HepG2 (cell line): ENCODE results near the gene ATP6V1G3. TPM values are rescaled to one million over a fixed set of nuclear protein-coding genes. Genes with fewer than 3 reads are reported as not detected.

Source experiments
- ATAC-seq: fragments of 200-7000 bp; cut with Tn5 transposase; 3 replicates; pipeline ENCODE4 v1.9.1; 2020; ENCODE audit warnings: mild to moderate bottlenecking, moderate library complexity
- BruUV-seq: library from RNA; stranded (reverse); fragments of 400-500 nt; replicated peaks from 2 replicates; lab custom pipeline; 2021; lab: Mats Ljungman, UMichigan
- CTCF ChIA-PET: fragments of 300-600 bp; formaldehyde crosslinking; extraction: SDS; loops from one replicate; lab custom pipeline; 2021; ENCODE audit warnings: low total read pairs, inconsistent platforms, low intra/inter-chr PET ratio; lab: Yijun Ruan, JAX
- POLR2A ChIA-PET: fragments of 350-600 bp; sonication (Branson Sonifier 250); formaldehyde crosslinking; loops from one replicate; lab custom pipeline; 2020; ENCODE audit warnings: antibody characterized with exemption, inconsistent platforms; lab: Yijun Ruan, JAX
- DNase-seq: peaks from one replicate; pipeline ENCODE4 v3.0.0-alpha.2; 2015; ENCODE audit warnings: low spot score
- FAIRE-seq: peaks from 3 replicates; lab custom pipeline; 2011; peaks lifted over from hg19 to GRCh38; lab: Jason Lieb, UNC
- H2AFZ ChIP-seq: one replicate; pipeline ENCODE4 v1.6.1; 2011; ENCODE audit warnings: low read length, inconsistent platforms
- H3K27ac ChIP-seq: fragments of 300-600 bp; 3 replicates; pipeline ENCODE4 v1.8.0; 2011; ENCODE audit warnings: mixed run types, mild to moderate bottlenecking, mixed read lengths, low read length, inconsistent platforms; ENCODE audit not compliant: insufficient read depth; ENCODE audit errors: extremely low read length
- H3K27me3 ChIP-seq, 2 experiments: fragments of 200-600 bp in 1 of 2; 2 replicates in 1 of 2; 3 replicates in 1 of 2; pipeline versions ENCODE4 v1.6.0 to v1.8.0; 2011; ENCODE audit warnings: low read length in 2 of 2, mild to moderate bottlenecking in 2 of 2, moderate library complexity in 2 of 2, inconsistent platforms in 1 of 2; ENCODE audit not compliant: insufficient read depth in 2 of 2, control insufficient read depth in 1 of 2
- H3K36me3 ChIP-seq, 2 experiments: fragments of 200-600 bp in 1 of 2; replicated peaks in 1 of 2; 2 replicates in 1 of 2; 3 replicates in 1 of 2; pipeline versions ENCODE4 v1.5.1 to v1.8.0; 2011; ENCODE audit warnings: low read length in 2 of 2, inconsistent platforms in 1 of 2; ENCODE audit not compliant: insufficient read depth in 2 of 2, control insufficient read depth in 1 of 2
- H3K4me1 ChIP-seq: 2 replicates; pipeline ENCODE4 v1.5.1; 2012; ENCODE audit warnings: low read length, inconsistent platforms; ENCODE audit not compliant: insufficient read depth
- H3K4me2 ChIP-seq: 2 replicates; pipeline ENCODE4 v1.6.0; 2011; ENCODE audit warnings: low read depth, low read length, inconsistent platforms
- H3K4me3 ChIP-seq, 3 experiments: fragments of 200-600 bp in 1 of 3; sonication (generic), shearing (Covaris generic) in 1 of 3; replicated peaks in 1 of 3; 2 replicates each; pipeline ENCODE4 v1.5.1; 2011 to 2016; ENCODE audit warnings: low read length in 3 of 3, inconsistent platforms in 2 of 3, low read depth in 2 of 3, mild to moderate bottlenecking in 2 of 3, control low read depth in 1 of 3, mixed read lengths in 1 of 3; ENCODE audit not compliant: insufficient read depth in 1 of 3
- H3K79me2 ChIP-seq: one replicate; pipeline ENCODE4 v1.6.1; 2011; ENCODE audit warnings: low read length, inconsistent platforms; ENCODE audit not compliant: insufficient read depth
- H3K9ac ChIP-seq: 2 replicates; pipeline ENCODE4 v1.6.0; 2011; ENCODE audit warnings: mild to moderate bottlenecking, low read depth, low read length, inconsistent platforms; ENCODE audit not compliant: insufficient read depth
- H3K9me3 ChIP-seq: 2 replicates; pipeline ENCODE4 v1.5.1; 2012; ENCODE audit warnings: mild to moderate bottlenecking, low read length
- H4K20me1 ChIP-seq: 2 replicates; pipeline ENCODE4 v1.6.0; 2011; ENCODE audit warnings: inconsistent platforms, mild to moderate bottlenecking, low read length, moderate library complexity; ENCODE audit not compliant: insufficient read depth
- MXD4 ChIP-seq: IDR thresholded peaks from 2 replicates; pipeline ENCODE4 v1.6.1; 2016; ENCODE audit warnings: mild to moderate bottlenecking, missing biosample characterization, missing genetic modification reagents
- ZMYM4 ChIP-seq: sonication (generic); formaldehyde crosslinking; IDR thresholded peaks from 2 replicates; pipeline ENCODE4 v1.8.1; 2023; ENCODE audit warnings: mild to moderate bottlenecking, missing genetic modification reagents
- ZNF530 ChIP-seq: sonication (generic); formaldehyde crosslinking; IDR thresholded peaks from 2 replicates; pipeline ENCODE4 v1.5.0; 2020; ENCODE audit warnings: low read depth, mild to moderate bottlenecking, missing genetic modification reagents
- ZSCAN21 ChIP-seq: sonication (generic); formaldehyde crosslinking; IDR thresholded peaks from 2 replicates; pipeline ENCODE4 v1.8.0; 2022; ENCODE audit warnings: mild to moderate bottlenecking, missing genetic modification reagents, moderate library complexity, borderline replicate concordance
- WGBS: methylation state at CpG from one replicate; pipeline ENCODE4 v1.1.6; 2017; ENCODE audit warnings: low lambda C conversion rate; 5-methylcytosine and 5-hydroxymethylcytosine counted together
- in situ Hi-C: cut with HindIII; loops from 2 replicates; pipeline ENCODE4 v1.10.0; 2017; ENCODE audit warnings: low pct_unique_long_range_greater_than_20kb; ENCODE audit not compliant: extremely low pct_ligation_motif_present
- intact Hi-C: fragments of 100-400 bp; cut with micrococcal nuclease; formaldehyde crosslinking; loops from one replicate; pipeline ENCODE4 v1.10.0; 2022; ENCODE audit not compliant: unreplicated experiment
- polyA plus RNA-seq, 8 experiments: library from polyadenylated mRNA; depleted of rRNA in 3 of 8; stranded (reverse) in 7 of 8; unstranded in 1 of 8; fragments of >200 nt; fragmentation: Illumina TruSeq in 4 of 8; extraction: Trizol in 4 of 8; gene quantifications; 2 replicates each; pipeline versions ENCODE4 v1.2.1 to v1.2.3, GENCODE V29; 2011 to 2016; ENCODE audit warnings: low read depth in 4 of 8, missing spikeins in 1 of 8, mixed read lengths in 1 of 8; ENCODE audit not compliant: insufficient read depth in 1 of 8
- total RNA-seq, 5 experiments: library from RNA; depleted of rRNA; stranded (reverse); fragments of >200 nt; fragmentation: Illumina TruSeq; extraction: Trizol; gene quantifications; 2 replicates each; pipeline ENCODE4 v1.2.3, GENCODE V29; 2016; ENCODE audit warnings: low read depth in 1 of 5
- TF ChIP-seq, protein P1 (sequence below): sonication (generic); formaldehyde crosslinking; IDR thresholded peaks from 2 replicates; pipeline ENCODE4 v1.5.1; 2020; ENCODE audit warnings: missing genetic modification reagents, mild to moderate bottlenecking, borderline replicate concordance
- TF ChIP-seq, protein P2 (sequence below), 2 experiments: sonication (generic) in 1 of 2; formaldehyde crosslinking in 1 of 2; IDR thresholded peaks; 2 replicates each; pipeline versions ENCODE4 v1.4.0 to v1.6.1; 2016 to 2020; ENCODE audit warnings: borderline replicate concordance in 1 of 2, low read depth in 1 of 2, mild to moderate bottlenecking in 1 of 2, missing genetic modification reagents in 1 of 2

Gene ATP6V1G3
- total and polyA plus RNA-seq, 2 of the 13 experiments (the other 11 are each of a cell fraction or from before 2014, with no cell fraction given) = not detected

DNA sequence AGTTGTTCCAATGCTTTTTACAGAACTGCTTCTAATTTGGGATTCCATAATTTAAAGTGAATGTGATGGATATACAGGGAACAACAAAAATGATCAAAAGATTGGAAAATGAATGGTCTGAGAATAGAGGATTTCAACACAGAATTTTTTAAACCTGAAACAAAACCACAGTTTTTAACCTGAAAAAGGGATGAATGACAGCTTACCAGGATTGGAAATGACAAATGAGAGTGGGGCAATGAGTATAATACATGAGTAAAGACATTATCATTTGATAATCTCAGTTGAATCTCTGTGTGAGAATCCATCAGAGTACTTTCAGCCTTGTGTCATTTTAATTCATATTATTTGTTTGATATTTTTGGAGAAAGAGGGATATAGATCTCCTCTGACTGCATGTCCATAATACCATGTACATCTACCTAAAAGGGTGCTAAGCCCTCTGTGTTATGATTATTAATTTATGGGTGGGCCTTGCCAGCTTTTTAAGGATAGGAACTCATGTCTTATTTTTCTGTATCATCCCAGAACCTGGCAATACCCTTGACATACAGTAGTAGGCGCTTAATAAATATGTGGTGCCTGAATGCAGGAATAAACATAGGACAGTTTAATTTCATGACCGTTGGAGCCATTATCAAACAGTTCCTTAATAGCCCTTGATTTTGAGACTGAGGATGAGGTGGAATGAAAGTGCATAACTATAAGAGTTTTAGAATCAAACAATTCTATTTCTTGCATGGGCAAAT, 12.4 kb upstream of the ATP6V1G3 start:
- no peaks in the 10 kb centered on the region for H3K27me3 ChIP-seq
- in situ Hi-C loops (no loop called here), intact Hi-C loops (no loop called here)
- no peaks in the 10 kb centered on the region for H4K20me1 ChIP-seq
- no peak for DNase-seq
- H3K9ac ChIP-seq = no peak overlapping the region
- no peaks in the 10 kb centered on the region for H3K79me2 ChIP-seq
- ATAC-seq = no peak
- POLR2A ChIA-PET = no interaction called here
- no peaks in the 10 kb centered on the region for H3K4me1 ChIP-seq
- CTCF ChIA-PET = no interaction called here
- BruUV-seq = no TSS peak
- WGBS = 21% methylated on average over 2 of the region's 2 CpGs
- no peak overlapping the region for H3K27ac ChIP-seq
- H3K4me3 ChIP-seq = no peak overlapping the region
- H2AFZ ChIP-seq = no peak overlapping the region
- no peaks in the 10 kb centered on the region for H3K9me3 ChIP-seq
- H3K36me3 ChIP-seq = no peaks in the 10 kb centered on the region
- no peak overlapping the region for H3K4me2 ChIP-seq
- no peak for TF ChIP-seq ZNF530 (CRISPR knock-in tag)
- TF ChIP-seq ZMYM4 = no peak
- no peak for FAIRE-seq

DNA sequence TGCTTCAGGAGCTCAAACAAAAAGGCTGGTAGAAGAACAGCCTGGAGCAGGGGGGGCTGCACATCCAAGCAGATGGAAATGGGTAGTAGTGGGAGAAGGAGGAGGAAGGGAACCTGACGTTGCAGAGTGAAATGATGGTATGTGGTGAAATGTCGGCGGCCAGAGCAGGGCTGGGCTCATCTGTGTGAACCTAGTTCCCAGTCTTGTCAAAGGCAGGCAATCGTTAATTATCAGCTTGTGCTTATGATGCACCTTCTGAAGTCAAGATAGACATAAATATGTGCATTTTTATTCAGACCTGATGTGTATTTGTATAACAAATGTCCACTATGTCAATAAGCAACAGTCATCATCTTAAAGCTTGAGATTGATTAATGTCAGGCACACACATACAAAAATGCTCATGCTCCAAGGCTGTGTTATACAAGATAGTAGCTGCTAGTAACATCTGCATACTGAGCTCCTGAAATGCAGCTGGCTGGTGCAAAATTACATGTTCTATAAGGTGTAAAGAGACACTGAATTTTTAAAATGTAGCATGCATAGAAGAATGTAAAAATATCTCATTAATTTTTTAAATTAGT, 10.6 kb upstream of the ATP6V1G3 start:
- no peaks in the 10 kb centered on the region for H3K79me2 ChIP-seq
- no peak overlapping the region for H2AFZ ChIP-seq
- H3K4me1 ChIP-seq = no peaks in the 10 kb centered on the region
- no peaks in the 10 kb centered on the region for H4K20me1 ChIP-seq
- H3K36me3 ChIP-seq = no peaks in the 10 kb centered on the region
- H3K9me3 ChIP-seq = no peaks in the 10 kb centered on the region
- no TSS peak for BruUV-seq
- H3K4me2 ChIP-seq = no peak overlapping the region
- no peak overlapping the region for H3K4me3 ChIP-seq
- H3K27ac ChIP-seq = no peak overlapping the region
- no peak overlapping the region for H3K9ac ChIP-seq
- intact Hi-C loops = no loop called here
- in situ Hi-C loops = no loop called here
- 1% methylated on average over 4 of the region's 4 CpGs for WGBS
- POLR2A ChIA-PET = no interaction called here
- FAIRE-seq (no peak), DNase-seq (no peak)
- TF ChIP-seq MXD4 (CRISPR knock-in tag) = no peak
- TF ChIP-seq ZSCAN21 (CRISPR knock-in tag) = no peak
- TF ChIP-seq, protein P1, sequence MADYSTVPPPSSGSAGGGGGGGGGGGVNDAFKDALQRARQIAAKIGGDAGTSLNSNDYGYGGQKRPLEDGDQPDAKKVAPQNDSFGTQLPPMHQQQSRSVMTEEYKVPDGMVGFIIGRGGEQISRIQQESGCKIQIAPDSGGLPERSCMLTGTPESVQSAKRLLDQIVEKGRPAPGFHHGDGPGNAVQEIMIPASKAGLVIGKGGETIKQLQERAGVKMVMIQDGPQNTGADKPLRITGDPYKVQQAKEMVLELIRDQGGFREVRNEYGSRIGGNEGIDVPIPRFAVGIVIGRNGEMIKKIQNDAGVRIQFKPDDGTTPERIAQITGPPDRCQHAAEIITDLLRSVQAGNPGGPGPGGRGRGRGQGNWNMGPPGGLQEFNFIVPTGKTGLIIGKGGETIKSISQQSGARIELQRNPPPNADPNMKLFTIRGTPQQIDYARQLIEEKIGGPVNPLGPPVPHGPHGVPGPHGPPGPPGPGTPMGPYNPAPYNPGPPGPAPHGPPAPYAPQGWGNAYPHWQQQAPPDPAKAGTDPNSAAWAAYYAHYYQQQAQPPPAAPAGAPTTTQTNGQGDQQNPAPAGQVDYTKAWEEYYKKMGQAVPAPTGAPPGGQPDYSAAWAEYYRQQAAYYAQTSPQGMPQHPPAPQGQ (CRISPR knock-in tag) = no peak
- TF ChIP-seq, protein P2, sequence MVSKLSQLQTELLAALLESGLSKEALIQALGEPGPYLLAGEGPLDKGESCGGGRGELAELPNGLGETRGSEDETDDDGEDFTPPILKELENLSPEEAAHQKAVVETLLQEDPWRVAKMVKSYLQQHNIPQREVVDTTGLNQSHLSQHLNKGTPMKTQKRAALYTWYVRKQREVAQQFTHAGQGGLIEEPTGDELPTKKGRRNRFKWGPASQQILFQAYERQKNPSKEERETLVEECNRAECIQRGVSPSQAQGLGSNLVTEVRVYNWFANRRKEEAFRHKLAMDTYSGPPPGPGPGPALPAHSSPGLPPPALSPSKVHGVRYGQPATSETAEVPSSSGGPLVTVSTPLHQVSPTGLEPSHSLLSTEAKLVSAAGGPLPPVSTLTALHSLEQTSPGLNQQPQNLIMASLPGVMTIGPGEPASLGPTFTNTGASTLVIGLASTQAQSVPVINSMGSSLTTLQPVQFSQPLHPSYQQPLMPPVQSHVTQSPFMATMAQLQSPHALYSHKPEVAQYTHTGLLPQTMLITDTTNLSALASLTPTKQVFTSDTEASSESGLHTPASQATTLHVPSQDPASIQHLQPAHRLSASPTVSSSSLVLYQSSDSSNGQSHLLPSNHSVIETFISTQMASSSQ (IDR thresholded peaks at IDR 0.05; ENCODE audit: low read depth) = no peak
- TF ChIP-seq, protein P2 (CRISPR knock-in tag; IDR thresholded peaks at IDR 0.05; ENCODE audit: borderline replicate concordance) = no peak
- TF ChIP-seq, all 625 proteins: peak for 0
- CTCF ChIA-PET = no interaction called here
- no peaks in the 10 kb centered on the region for H3K27me3 ChIP-seq
- no peak for ATAC-seq
